Tibial nerve (tissue), 4 donors: ENCODE data around the gene SNAPC4. TPM values are rescaled to one million over a fixed set of nuclear protein-coding genes. Genes with fewer than 3 reads are reported as not detected.
A peak's percentile ranks its signal among the peaks of the same experiment; 100 is the strongest.

ENCODE experiments used
- DNase-seq, 2 donors: peaks; one replicate each; pipeline ENCODE4 v3.0.0-alpha.2; 2019; ENCODE audit warnings: low spot score in 2 of 2
- H3K27ac ChIP-seq, 4 donors: fragments of 200-600 bp; sonication (generic) in 3 of 4; one replicate each; pipeline ENCODE4 v1.5.1; 2017 to 2019; ENCODE audit warnings: mild to moderate bottlenecking in 1 of 4
- H3K27me3 ChIP-seq, 2 donors: fragments of 200-600 bp; sonication (generic) in 1 of 2; one replicate each; pipeline versions ENCODE4 v1.5.1 to v1.6.0; 2017 to 2019
- H3K36me3 ChIP-seq, 3 donors: fragments of 200-600 bp; sonication (generic); one replicate each; pipeline ENCODE4 v1.5.1; 2018 to 2019
- H3K4me1 ChIP-seq, 4 donors: fragments of 200-600 bp; sonication (generic) in 3 of 4; one replicate each; pipeline ENCODE4 v1.5.1; 2017 to 2019
- H3K4me3 ChIP-seq, 4 donors: fragments of 200-600 bp; sonication (generic) in 3 of 4; one replicate each; pipeline ENCODE4 v1.5.1; 2017 to 2019; ENCODE audit warnings: mild to moderate bottlenecking in 1 of 4, moderate library complexity in 1 of 4
- H3K9me3 ChIP-seq, 4 donors: fragments of 200-600 bp; sonication (generic) in 3 of 4; one replicate each; pipeline ENCODE4 v1.5.1; 2017 to 2019
- CTCF ChIP-seq, 5 experiments: fragments of 200-600 bp in 3 of 5; fragments of 450-650 bp in 2 of 5; sonication (generic) in 3 of 5; IDR thresholded peaks; one replicate each; pipeline ENCODE4 v1.5.1; 2016 to 2019; ENCODE audit warnings: antibody characterized with exemption in 5 of 5, mild to moderate bottlenecking in 3 of 5, moderate library complexity in 2 of 5
- EP300 ChIP-seq, 2 donors: sonication (generic); formaldehyde crosslinking; IDR thresholded peaks; one replicate each; pipeline ENCODE4 v1.6.1; 2017; ENCODE audit warnings: antibody characterized with exemption in 2 of 2, mild to moderate bottlenecking in 1 of 2
- POLR2A ChIP-seq, 2 donors: fragments of 450-650 bp; IDR thresholded peaks; one replicate each; pipeline ENCODE4 v1.6.1; 2017; ENCODE audit warnings: antibody characterized with exemption in 2 of 2, mild to moderate bottlenecking in 2 of 2, moderate library complexity in 2 of 2
- WGBS, 2 donors: methylation state at CpG; one replicate each; pipeline ENCODE4 v1.1.5; 2018; 5-methylcytosine and 5-hydroxymethylcytosine counted together
- total RNA-seq, 4 donors: library from RNA; depleted of rRNA; stranded (reverse); fragments of >200 nt; gene quantifications; one replicate each; pipeline ENCODE4 v1.1.0, GENCODE V29; 2016

SNAPC4 gene
- total RNA-seq, 4 donors from 2014 or later: 7.0 to 21.0 (median 9.5) TPM

DNA sequence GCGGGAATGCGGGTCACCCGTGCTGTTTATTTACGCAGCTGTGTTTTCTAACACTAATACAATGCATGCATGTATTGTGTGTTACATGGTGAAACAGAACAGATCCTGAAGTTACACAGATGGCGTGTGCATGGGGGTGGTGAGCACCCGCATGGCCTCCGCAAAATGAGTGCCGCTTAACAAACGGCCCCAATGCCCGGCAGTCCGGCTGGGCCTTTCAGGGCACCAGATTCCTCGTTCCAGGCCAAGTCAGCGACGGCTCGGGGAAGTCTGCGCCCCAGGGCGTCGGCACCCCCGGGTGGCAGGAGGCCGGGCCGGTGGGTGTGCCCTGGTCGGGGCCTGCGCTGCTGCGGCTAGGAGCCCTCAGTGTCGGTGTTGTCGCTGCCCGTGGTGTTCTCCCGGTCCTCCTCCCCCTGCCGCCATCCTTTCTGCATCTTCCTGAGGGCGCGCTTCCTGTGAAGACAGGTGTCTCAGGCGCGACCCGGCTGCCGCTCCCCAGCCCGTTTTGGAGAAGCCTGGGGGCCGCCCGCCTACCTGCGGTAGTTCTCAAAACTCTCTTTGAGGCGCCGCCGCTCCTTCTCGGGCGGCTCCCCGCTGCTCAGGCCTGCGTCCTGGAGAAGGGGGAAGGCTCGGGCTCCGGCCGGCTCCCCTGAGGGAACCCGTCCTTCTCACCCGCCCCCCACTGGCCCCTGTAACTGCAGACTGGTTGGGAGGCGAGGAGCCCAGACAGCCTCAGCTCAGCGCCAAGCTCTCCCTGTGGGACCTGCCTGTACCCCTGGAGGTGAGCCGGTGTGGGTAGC lies 35.8 kb downstream of the SNAPC4 start:
- 35 to 42% methylated on average over 35 to 49 of the region's 54 CpGs for WGBS, 2 donors
- DNase-seq: no peak
- no peak for TF ChIP-seq CTCF (IDR thresholded peaks at IDR 0.05)
- TF ChIP-seq EP300 (IDR thresholded peaks at IDR 0.05): no peak
- no peak for TF ChIP-seq POLR2A (IDR thresholded peaks at IDR 0.05)
- no peaks in the 10 kb centered on the region for H3K9me3 ChIP-seq
- H3K27me3 ChIP-seq: no peaks in the 10 kb centered on the region
- peak overlapping the region in 2 of 4 donors; percentile 95 to 98 for H3K27ac ChIP-seq
- peak overlapping the region in 2 of 4 donors; percentile 86 to 89 for H3K4me3 ChIP-seq
- peaks cover 0 to 60% (median 21%) of the 10 kb centered on the region in 4 donors for H3K4me1 ChIP-seq
- H3K36me3 ChIP-seq: peaks cover 0 to 2% (median 0%) of the 10 kb centered on the region in 3 donors

GRCh38 chr9:136363106-136363948 lies 36.6 kb downstream of the SNAPC4 start, which contains the start of gene DNLZ:
Gene DNLZ, minus strand, starts transcription at chr9:136363744. Its CDS starts 30 bp downstream, at chr9:136363714.
- peaks cover 0 to 63% (median 21%) of the 10 kb centered on the region in 4 donors for H3K4me1 ChIP-seq
- TF ChIP-seq POLR2A (IDR thresholded peaks at IDR 0.05) (peak; percentile 72 to 74), EP300 (IDR thresholded peaks at IDR 0.05) (peak; percentile 10 to 88), CTCF (IDR thresholded peaks at IDR 0.05) (peak; percentile 99 to 100 (median 100))
- peak; percentile 93 to 95 for DNase-seq
- H3K9me3 ChIP-seq: no peaks in the 10 kb centered on the region
- H3K27ac ChIP-seq: peak within 1 kb of the TSS; percentile 90 to 98 (median 93)
- no peaks in the 10 kb centered on the region for H3K27me3 ChIP-seq
- H3K36me3 ChIP-seq: peaks cover 0 to 10% (median 0%) of the 10 kb centered on the region in 3 donors
- peak within 1 kb of the TSS; percentile 71 to 89 (median 84) for H3K4me3 ChIP-seq
- WGBS, 2 donors: 0 to 2% methylated on average over 26 to 83 of the region's 97 CpGs

DNA sequence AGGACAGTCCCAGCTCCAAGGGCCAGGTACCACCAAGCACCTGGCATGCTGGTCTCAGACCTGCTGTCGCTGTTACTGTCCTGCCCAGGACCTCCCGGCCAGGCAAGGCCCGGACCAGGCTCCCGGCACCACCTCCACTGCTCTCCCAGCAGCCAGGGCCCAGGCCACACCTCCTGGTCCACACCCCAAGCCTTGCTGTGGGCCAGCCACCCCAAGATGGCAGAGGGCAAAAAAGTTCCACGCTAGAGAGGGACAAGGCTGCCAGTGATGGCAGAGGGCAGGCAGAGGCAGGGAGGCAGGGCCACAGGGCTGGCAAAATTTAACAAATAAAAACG lies 37.6 kb downstream of the SNAPC4 start:
- Histone ChIP-seq H3K4me3 (peak overlapping the region in 1 of 4 donors; percentile 86), H3K27ac (peak overlapping the region; percentile 68 to 98 (median 84)), H3K27me3 (no peaks in the 10 kb centered on the region), H3K4me1 (peaks cover 0 to 63% (median 21%) of the 10 kb centered on the region in 4 donors), H3K36me3 (peaks cover 0 to 19% (median 0%) of the 10 kb centered on the region in 3 donors), H3K9me3 (no peaks in the 10 kb centered on the region)
- 69 to 77% methylated on average over 2 to 3 of the region's 6 CpGs for WGBS, 2 donors
- TF ChIP-seq CTCF (IDR thresholded peaks at IDR 0.05): no peak
- TF ChIP-seq POLR2A (IDR thresholded peaks at IDR 0.05): no peak
- DNase-seq: no peak

DNA sequence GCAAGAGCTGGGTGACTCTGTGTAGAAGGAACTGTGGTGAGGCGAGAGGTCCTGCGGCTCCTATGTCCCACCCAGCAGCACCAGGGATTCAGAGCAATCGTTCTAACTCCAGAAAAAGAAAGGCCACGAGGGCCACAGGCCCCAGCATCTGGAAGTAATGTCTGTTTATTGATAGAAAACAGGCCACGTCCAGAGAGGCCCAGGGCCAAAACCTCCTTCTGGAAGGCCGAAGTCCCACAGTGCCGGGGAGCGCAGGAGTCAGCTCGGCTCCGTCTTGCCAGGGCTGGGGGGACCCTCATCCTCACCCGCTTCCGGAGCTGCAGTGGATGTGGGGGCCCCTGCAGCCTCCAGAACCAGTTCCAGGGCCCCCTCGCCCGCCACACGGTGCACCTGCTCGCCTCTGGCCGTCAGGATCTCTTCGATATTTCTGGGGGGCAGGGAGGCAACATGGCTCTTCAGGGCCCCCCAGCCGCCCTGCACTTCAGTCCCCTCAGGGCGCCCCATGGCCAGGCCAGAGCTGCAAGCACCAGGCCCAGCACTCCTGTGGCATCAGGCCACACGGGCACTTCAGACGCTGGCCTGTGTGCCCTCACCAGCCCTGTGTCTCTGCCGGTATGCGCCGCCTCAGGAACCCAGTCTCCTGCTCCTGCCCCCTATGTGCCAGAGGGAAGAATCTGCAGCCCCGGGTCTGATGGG lies 38.1 kb downstream of the SNAPC4 start:
- H3K36me3 ChIP-seq: peaks cover 0 to 24% (median 0%) of the 10 kb centered on the region in 3 donors
- 58% methylated on average over 14 to 16 of the region's 26 CpGs for WGBS, 2 donors
- H3K4me1 ChIP-seq: peaks cover 0 to 67% (median 21%) of the 10 kb centered on the region in 4 donors
- no peaks in the 10 kb centered on the region for H3K9me3 ChIP-seq
- peak in 1 of 2 donors; percentile 30 for DNase-seq
- no peak overlapping the region for H3K4me3 ChIP-seq
- TF ChIP-seq POLR2A (IDR thresholded peaks at IDR 0.05) (no peak), EP300 (IDR thresholded peaks at IDR 0.05) (no peak), CTCF (IDR thresholded peaks at IDR 0.05) (no peak)
- H3K27ac ChIP-seq: peak overlapping the region; percentile 68 to 98 (median 84)
- no peaks in the 10 kb centered on the region for H3K27me3 ChIP-seq
